HG03565 (cell line): ENCODE measurements around the gene FEM1C.
"Not testable (repeated sequence)": the region's sequence is repeated elsewhere in the genome, so short reads cannot be mapped to it uniquely, and the experiment has no call there.

ENCODE experiments used
- ATAC-seq: cut with Tn5 transposase; IDR thresholded peaks from one replicate; pipeline ENCODE4 v1.9.1; 2021; ENCODE audit warnings: mild to moderate bottlenecking, moderate library complexity; ENCODE audit not compliant: unreplicated experiment

FEM1C gene

GRCh38 chr5:115480271-115480670 lies 64.3 kb downstream of the FEM1C start:
- peak; percentile 45 for ATAC-seq

GRCh38 chr5:115479166-115479873 lies 65.3 kb downstream of the FEM1C start:
- not testable (repeated sequence) for ATAC-seq

- ATAC-seq: no peak
Observed at GRCh38 chr5:115478281-115478680, 66.3 kb downstream of the FEM1C start.

- no peak for ATAC-seq
Observed at GRCh38 chr5:115477581-115477980, 67.0 kb downstream of the FEM1C start.

- no peak for ATAC-seq
Observed at GRCh38 chr5:115475788-115476187, 68.8 kb downstream of the FEM1C start.

GRCh38 chr5:115472271-115473025 lies 72.1 kb downstream of the FEM1C start:
- ATAC-seq: no peak

GRCh38 chr5:115471345-115472063 lies 73.1 kb downstream of the FEM1C start:
- no peak for ATAC-seq

GRCh38 chr5:115470921-115471320 lies 73.7 kb downstream of the FEM1C start:
- ATAC-seq: no peak
